A549 (cell line): Measurements from ENCODE around the gene CCSER1. TPM values are rescaled to one million over a fixed set of nuclear protein-coding genes. Genes with fewer than 3 reads are reported as not detected.

Source experiments
- ATAC-seq, 2 experiments: fragments of 200-7000 bp in 1 of 2; fragments of >200 bp in 1 of 2; cut with Nextera tagmentation in 1 of 2; cut with Tn5 transposase in 1 of 2; 3 replicates each; pipeline versions ENCODE4 v1.8.0 to v1.9.1; 2018 to 2020; ENCODE audit warnings: mild to moderate bottlenecking in 1 of 2, moderate library complexity in 1 of 2
- CTCF ChIA-PET: fragments of 300-600 bp; sonication (Branson Sonifier 250); formaldehyde crosslinking; extraction: SDS; loops from one replicate; lab custom pipeline; 2021; ENCODE audit warnings: antibody characterized with exemption, inconsistent platforms; lab: Yijun Ruan, JAX
- POLR2A ChIA-PET: fragments of 350-600 bp; formaldehyde crosslinking; extraction: SDS; loops from one replicate; lab custom pipeline; 2021; ENCODE audit warnings: antibody characterized with exemption, inconsistent platforms; lab: Yijun Ruan, JAX
- DNase-seq, 2 experiments: peaks; one replicate each; pipeline versions ENCODE4 v3.0.0 to v3.0.0-alpha.2; 2011 to 2016; ENCODE audit warnings: low read depth in 1 of 2, low spot score in 1 of 2
- FAIRE-seq: peaks from 2 replicates; lab custom pipeline; 2011; peaks lifted over from hg19 to GRCh38; lab: Jason Lieb, UNC
- H3K27ac ChIP-seq, 2 experiments: fragments of >200 bp; sonication (Bioruptor Twin); formaldehyde crosslinking; 3 replicates each; pipeline ENCODE4 v1.5.1; 2016 to 2017
- H3K4me1 ChIP-seq: fragments of >200 bp; sonication (Bioruptor Twin); formaldehyde crosslinking; 3 replicates; pipeline ENCODE4 v1.6.1; 2016
- H3K4me2 ChIP-seq: fragments of >200 bp; sonication (Bioruptor Twin); formaldehyde crosslinking; 3 replicates; pipeline ENCODE4 v1.6.1; 2016
- H3K4me3 ChIP-seq: fragments of >200 bp; sonication (Bioruptor Twin); formaldehyde crosslinking; 3 replicates; pipeline ENCODE4 v1.5.1; 2016
- H3K9me3 ChIP-seq: fragments of >200 bp; sonication (Bioruptor Twin); formaldehyde crosslinking; 3 replicates; pipeline ENCODE4 v1.6.1; 2016
- CBX2 ChIP-seq: fragments of 200-600 bp; sonication (generic); IDR thresholded peaks from 2 replicates; pipeline ENCODE4 v1.6.1; 2016; ENCODE audit warnings: low read depth, mild to moderate bottlenecking, borderline replicate concordance
- FOXS1 ChIP-seq: fragments of 250-450 bp; sonication (Bioruptor Pico); IDR thresholded peaks from 2 replicates; pipeline ENCODE4 v1.5.0; 2020; ENCODE audit warnings: mild to moderate bottlenecking, moderate library complexity
- HES2 ChIP-seq: fragments of >200 bp; sonication (Bioruptor Twin); formaldehyde crosslinking; IDR thresholded peaks from 2 replicates; pipeline ENCODE4 v1.6.1; 2016
- HMGXB4 ChIP-seq: fragments of 250-450 bp; sonication (Bioruptor Pico); IDR thresholded peaks from 2 replicates; pipeline ENCODE4 v1.5.0; 2021; ENCODE audit warnings: mild to moderate bottlenecking, moderate library complexity, borderline replicate concordance
- HOXB5 ChIP-seq: fragments of 250-450 bp; sonication (Bioruptor Pico); IDR thresholded peaks from 2 replicates; pipeline ENCODE4 v1.5.0; 2020; ENCODE audit warnings: mild to moderate bottlenecking, moderate library complexity
- JUN ChIP-seq, 2 experiments: fragments of >200 bp; sonication (Bioruptor Twin); formaldehyde crosslinking; IDR thresholded peaks; 2 replicates in 1 of 2; 3 replicates in 1 of 2; pipeline ENCODE4 v1.6.1; 2016 to 2017
- KDM1A ChIP-seq: fragments of 200-600 bp; sonication (generic); IDR thresholded peaks from 2 replicates; pipeline ENCODE4 v1.6.1; 2016; ENCODE audit warnings: low read depth, mild to moderate bottlenecking
- MAZ ChIP-seq: fragments of 150-350 bp; IDR thresholded peaks from 2 replicates; pipeline ENCODE4 v1.6.1; 2014; ENCODE audit warnings: antibody characterized with exemption, low read depth, low read length, borderline replicate concordance
- NPAS2 ChIP-seq: fragments of 250-450 bp; sonication (Bioruptor Pico); IDR thresholded peaks from 2 replicates; pipeline ENCODE4 v1.8.0; 2022; ENCODE audit warnings: mild to moderate bottlenecking, moderate library complexity, borderline replicate concordance
- NR3C1 ChIP-seq: fragments of >200 bp; sonication (Bioruptor Twin); formaldehyde crosslinking; IDR thresholded peaks from 3 replicates; pipeline ENCODE4 v1.6.1; 2017
- PBX3 ChIP-seq: IDR thresholded peaks from 2 replicates; pipeline ENCODE4 v1.6.1; 2012
- POLR2A ChIP-seq: IDR thresholded peaks from 2 replicates; pipeline ENCODE4 v1.6.1; 2012; ENCODE audit warnings: mild to moderate bottlenecking, low read length
- POLR2AphosphoS2 ChIP-seq: conservative IDR thresholded peaks from 2 replicates; pipeline ENCODE4 v1.6.1; 2012; ENCODE audit warnings: low read length, improper control_type of control experiment, inconsistent platforms
- RARB ChIP-seq: fragments of 250-450 bp; sonication (Bioruptor Pico); IDR thresholded peaks from 2 replicates; pipeline ENCODE4 v1.8.0; 2021; ENCODE audit warnings: mild to moderate bottlenecking, moderate library complexity
- RCOR1 ChIP-seq: fragments of 150-350 bp; IDR thresholded peaks from 2 replicates; pipeline ENCODE4 v1.6.1; 2014; ENCODE audit warnings: antibody characterized with exemption, low read length, low read depth
- RNF2 ChIP-seq: fragments of 200-600 bp; sonication (generic); IDR thresholded peaks from 2 replicates; pipeline ENCODE4 v1.6.1; 2016; ENCODE audit warnings: low read depth, mild to moderate bottlenecking, antibody characterized with exemption, moderate library complexity, borderline replicate concordance
- SMC3 ChIP-seq: fragments of >200 bp; sonication (Bioruptor Twin); formaldehyde crosslinking; IDR thresholded peaks from 3 replicates; pipeline ENCODE4 v1.6.1; 2018; ENCODE audit warnings: inconsistent platforms
- TFCP2L1 ChIP-seq: fragments of 250-450 bp; sonication (Bioruptor Pico); IDR thresholded peaks from 2 replicates; pipeline ENCODE4 v1.5.0; 2021; ENCODE audit warnings: mild to moderate bottlenecking
- ZC3H11A ChIP-seq: fragments of 450-650 bp; IDR thresholded peaks from 2 replicates; pipeline ENCODE4 v1.6.1; 2014; ENCODE audit warnings: antibody characterized with exemption, mild to moderate bottlenecking
- ZSCAN20 ChIP-seq: fragments of 250-450 bp; sonication (Bioruptor Pico); IDR thresholded peaks from 2 replicates; pipeline ENCODE4 v1.8.0; 2022; ENCODE audit warnings: mild to moderate bottlenecking, moderate library complexity
- WGBS: methylation state at CpG from one replicate; pipeline ENCODE4 v1.1.6; 2017; ENCODE audit errors: missing lambda C conversion rate; 5-methylcytosine and 5-hydroxymethylcytosine counted together
- polyA plus RNA-seq, 4 experiments: library from polyadenylated mRNA; depleted of rRNA in 3 of 4; stranded (reverse); fragments of >200 nt; fragmentation: RNase III in 1 of 4; extraction: RNeasy Plus Mini Kit Qiagen cat#74134 plus additional on column Dnase treatment in 1 of 4; gene quantifications; 2 replicates in 3 of 4; 3 replicates in 1 of 4; pipeline ENCODE4 v1.2.3, GENCODE V29; 2011 to 2017
- TF ChIP-seq, protein P1 (sequence below): fragments of 150-350 bp; IDR thresholded peaks from 2 replicates; pipeline ENCODE4 v1.6.1; 2014; ENCODE audit warnings: low read depth, mild to moderate bottlenecking, low read length
- TF ChIP-seq, protein P2 (sequence below): fragments of >200 bp; sonication (Bioruptor Twin); formaldehyde crosslinking; IDR thresholded peaks from 3 replicates; pipeline ENCODE4 v1.6.1; 2016

The CCSER1 gene
- polyA plus RNA-seq, 2 of the 4 experiments (the other 2 are of a cell fraction): 0.06 TPM; not detected in 1

DNA sequence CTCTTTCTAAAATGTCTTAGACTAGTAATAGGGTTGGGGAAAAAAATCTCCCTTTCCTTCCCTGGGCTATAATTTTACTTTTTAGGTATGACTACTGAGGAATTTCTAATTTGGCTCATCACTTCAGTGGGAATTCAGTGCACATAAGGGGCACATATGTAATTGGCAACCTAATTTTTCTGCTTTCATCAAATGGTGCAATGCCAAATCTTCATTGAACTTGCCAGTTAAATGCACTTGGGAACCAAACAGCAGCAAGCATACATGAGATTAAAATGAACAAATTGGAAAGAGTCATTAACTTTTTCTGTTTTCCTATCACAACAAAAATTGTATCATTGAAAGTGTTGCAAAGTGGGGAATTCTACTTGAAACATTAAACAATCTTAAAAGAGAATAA lies 2.9 kb upstream of the CCSER1 start (continued):
- no peak for TF ChIP-seq KDM1A
- TF ChIP-seq, all 56 proteins: peak for 0

DNA sequence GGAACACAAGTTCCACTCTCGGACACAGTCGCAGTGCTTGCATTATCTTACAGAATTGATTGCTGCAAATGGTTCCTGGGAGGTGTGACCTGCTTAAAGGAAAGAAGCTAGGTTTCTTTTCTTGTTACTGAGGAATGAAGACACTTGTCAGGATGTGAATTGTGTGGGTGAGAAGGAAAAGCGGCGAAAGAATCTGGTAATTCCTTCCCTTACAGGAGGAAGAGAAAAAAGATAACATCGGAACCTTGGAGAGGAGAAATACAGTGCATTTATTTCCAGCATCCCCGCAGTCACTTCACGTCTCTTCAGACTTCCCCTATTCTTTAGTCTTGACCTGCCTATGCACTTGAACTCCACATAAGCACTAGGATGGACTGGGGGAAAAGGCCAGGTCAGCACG lies 389 bp upstream of the CCSER1 start:
- peak overlapping the region; percentile 49; the same call in 1 of the 3 replicates for H3K4me3 ChIP-seq
- FAIRE-seq (no peak), DNase-seq (no peak), ATAC-seq (no peak)
- 0 out of 3 replicates have a peak, but pooled peaks cover 3% of the 10 kb centered on the region for H3K4me1 ChIP-seq
- no peaks in the 10 kb centered on the region for H3K9me3 ChIP-seq
- TF ChIP-seq FOXS1 (CRISPR knock-in tag): no peak
- TF ChIP-seq RNF2: no peak
- no peak for TF ChIP-seq POLR2A
- no peak for TF ChIP-seq JUN (IDR thresholded peaks at IDR 0.05)
- no peak for TF ChIP-seq PBX3
- TF ChIP-seq, protein P1, sequence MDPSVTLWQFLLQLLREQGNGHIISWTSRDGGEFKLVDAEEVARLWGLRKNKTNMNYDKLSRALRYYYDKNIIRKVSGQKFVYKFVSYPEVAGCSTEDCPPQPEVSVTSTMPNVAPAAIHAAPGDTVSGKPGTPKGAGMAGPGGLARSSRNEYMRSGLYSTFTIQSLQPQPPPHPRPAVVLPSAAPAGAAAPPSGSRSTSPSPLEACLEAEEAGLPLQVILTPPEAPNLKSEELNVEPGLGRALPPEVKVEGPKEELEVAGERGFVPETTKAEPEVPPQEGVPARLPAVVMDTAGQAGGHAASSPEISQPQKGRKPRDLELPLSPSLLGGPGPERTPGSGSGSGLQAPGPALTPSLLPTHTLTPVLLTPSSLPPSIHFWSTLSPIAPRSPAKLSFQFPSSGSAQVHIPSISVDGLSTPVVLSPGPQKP: no peak
- TF ChIP-seq TFCP2L1 (CRISPR knock-in tag): no peak
- TF ChIP-seq SMC3: no peak
- no peak for TF ChIP-seq RARB (CRISPR knock-in tag)
- no peak for TF ChIP-seq CBX2
- TF ChIP-seq HES2: no peak
- TF ChIP-seq HOXB5 (CRISPR knock-in tag): no peak
- TF ChIP-seq HMGXB4 (CRISPR knock-in tag): no peak
- no peak for TF ChIP-seq ZSCAN20 (CRISPR knock-in tag)
- TF ChIP-seq NR3C1: no peak
- CTCF ChIA-PET: no interaction called here
- H3K27ac ChIP-seq: no peak overlapping the region
- 77% methylated on average over 7 of the region's 8 CpGs for WGBS
- POLR2A ChIA-PET: no interaction called here
- peak overlapping the region; percentile 97 for H3K4me2 ChIP-seq

DNA sequence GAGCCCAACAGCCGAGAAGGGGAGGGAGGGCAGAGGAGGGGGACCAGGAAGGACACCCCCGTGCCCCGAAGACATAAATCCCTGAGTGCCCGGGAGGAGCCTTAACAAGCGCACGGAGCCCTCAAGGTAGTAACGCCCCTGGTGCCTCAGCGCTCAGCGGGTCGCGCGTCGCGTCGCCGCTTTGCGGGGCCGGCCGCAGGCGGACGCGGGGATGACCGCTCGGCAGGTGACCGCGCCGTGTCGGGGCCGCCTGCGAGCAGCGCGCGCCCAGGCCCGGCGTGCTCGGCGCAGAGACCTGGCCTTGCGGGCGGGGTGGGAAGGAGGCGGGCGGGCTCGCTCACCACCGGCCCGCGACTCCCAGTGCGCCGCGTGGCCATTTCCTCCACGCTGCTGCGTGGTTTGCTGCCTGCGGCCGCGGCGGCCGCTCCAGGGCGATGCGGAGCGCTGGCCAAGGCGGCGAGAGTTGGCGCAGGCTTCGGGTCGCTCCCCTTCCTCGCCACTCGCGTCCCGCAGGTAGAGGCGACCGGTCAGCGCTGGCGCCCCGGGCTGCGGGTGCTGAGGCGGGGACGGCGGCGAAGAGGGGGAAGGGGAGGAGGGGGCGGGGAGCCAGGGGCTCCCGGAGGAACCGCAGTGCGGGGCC lies 632 bp downstream of the CCSER1 start:
- Histone ChIP-seq H3K9me3 (no peaks in the 10 kb centered on the region), H3K27ac (0 out of 6 replicates have a peak overlapping the region, but pooled peaks of 1 of the 2 experiments have one; percentile 21), H3K4me1 (0 out of 3 replicates have a peak, but pooled peaks cover 3% of the 10 kb centered on the region)
- DNase-seq: no peak
- POLR2A ChIA-PET: no interaction called here
- no peak for TF ChIP-seq RCOR1
- TF ChIP-seq NR3C1: no peak
- no peak for TF ChIP-seq NPAS2 (CRISPR knock-in tag)
- TF ChIP-seq MAZ: no peak
- no peak for TF ChIP-seq ZC3H11A
- no peak for TF ChIP-seq POLR2AphosphoS2
- TF ChIP-seq, protein P2, sequence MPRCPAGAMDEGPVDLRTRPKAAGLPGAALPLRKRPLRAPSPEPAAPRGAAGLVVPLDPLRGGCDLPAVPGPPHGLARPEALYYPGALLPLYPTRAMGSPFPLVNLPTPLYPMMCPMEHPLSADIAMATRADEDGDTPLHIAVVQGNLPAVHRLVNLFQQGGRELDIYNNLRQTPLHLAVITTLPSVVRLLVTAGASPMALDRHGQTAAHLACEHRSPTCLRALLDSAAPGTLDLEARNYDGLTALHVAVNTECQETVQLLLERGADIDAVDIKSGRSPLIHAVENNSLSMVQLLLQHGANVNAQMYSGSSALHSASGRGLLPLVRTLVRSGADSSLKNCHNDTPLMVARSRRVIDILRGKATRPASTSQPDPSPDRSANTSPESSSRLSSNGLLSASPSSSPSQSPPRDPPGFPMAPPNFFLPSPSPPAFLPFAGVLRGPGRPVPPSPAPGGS: no peak
- TF ChIP-seq, all 56 proteins: peak for 0
- ATAC-seq: peak; percentile 63 to 72
- no peak for FAIRE-seq
- Histone ChIP-seq H3K4me3 (peak overlapping the region; percentile 49), H3K4me2 (peak overlapping the region; percentile 97)
- WGBS: 0% methylated on average over 3 of the region's 81 CpGs
- CTCF ChIA-PET: no interaction called here
